Measurements from ENCODE around the gene HBP1.

DNA sequence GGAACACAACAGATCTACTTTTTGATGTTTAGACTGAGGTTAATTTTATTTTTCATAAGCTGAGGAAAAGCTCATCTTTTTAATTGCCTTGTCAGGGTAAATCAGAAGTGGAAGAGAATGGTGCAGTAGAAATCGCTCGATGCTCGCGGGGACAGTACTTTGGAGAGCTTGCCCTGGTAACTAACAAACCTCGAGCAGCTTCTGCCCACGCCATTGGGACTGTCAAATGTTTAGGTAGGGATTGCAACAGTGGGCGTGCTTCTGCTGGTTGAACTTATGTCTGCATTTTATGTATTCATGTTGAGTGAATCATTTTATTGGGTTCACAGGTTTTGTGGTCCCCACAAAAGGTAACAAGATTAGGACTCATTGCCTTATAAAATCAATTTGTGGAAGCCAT is 11.7 kb upstream of the HBP1 start:
- TF ChIP-seq MYBL2 (CRISPR knock-in tag; IDR thresholded peaks at IDR 0.05) = no peak
- TF ChIP-seq TEAD4 (CRISPR knock-in tag; IDR thresholded peaks at IDR 0.05) = no peak
- TF ChIP-seq TP53 (CRISPR knock-in tag; IDR thresholded peaks at IDR 0.05) = no peak
- TF ChIP-seq, protein P1, sequence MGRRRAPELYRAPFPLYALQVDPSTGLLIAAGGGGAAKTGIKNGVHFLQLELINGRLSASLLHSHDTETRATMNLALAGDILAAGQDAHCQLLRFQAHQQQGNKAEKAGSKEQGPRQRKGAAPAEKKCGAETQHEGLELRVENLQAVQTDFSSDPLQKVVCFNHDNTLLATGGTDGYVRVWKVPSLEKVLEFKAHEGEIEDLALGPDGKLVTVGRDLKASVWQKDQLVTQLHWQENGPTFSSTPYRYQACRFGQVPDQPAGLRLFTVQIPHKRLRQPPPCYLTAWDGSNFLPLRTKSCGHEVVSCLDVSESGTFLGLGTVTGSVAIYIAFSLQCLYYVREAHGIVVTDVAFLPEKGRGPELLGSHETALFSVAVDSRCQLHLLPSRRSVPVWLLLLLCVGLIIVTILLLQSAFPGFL (CRISPR knock-in tag; IDR thresholded peaks at IDR 0.05; ENCODE audit: borderline replicate concordance) = no peak
- TF ChIP-seq, protein P2, sequence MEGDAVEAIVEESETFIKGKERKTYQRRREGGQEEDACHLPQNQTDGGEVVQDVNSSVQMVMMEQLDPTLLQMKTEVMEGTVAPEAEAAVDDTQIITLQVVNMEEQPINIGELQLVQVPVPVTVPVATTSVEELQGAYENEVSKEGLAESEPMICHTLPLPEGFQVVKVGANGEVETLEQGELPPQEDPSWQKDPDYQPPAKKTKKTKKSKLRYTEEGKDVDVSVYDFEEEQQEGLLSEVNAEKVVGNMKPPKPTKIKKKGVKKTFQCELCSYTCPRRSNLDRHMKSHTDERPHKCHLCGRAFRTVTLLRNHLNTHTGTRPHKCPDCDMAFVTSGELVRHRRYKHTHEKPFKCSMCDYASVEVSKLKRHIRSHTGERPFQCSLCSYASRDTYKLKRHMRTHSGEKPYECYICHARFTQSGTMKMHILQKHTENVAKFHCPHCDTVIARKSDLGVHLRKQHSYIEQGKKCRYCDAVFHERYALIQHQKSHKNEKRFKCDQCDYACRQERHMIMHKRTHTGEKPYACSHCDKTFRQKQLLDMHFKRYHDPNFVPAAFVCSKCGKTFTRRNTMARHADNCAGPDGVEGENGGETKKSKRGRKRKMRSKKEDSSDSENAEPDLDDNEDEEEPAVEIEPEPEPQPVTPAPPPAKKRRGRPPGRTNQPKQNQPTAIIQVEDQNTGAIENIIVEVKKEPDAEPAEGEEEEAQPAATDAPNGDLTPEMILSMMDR (IDR thresholded peaks at IDR 0.05) = no peak
- TF ChIP-seq TCF7 (CRISPR knock-in tag; IDR thresholded peaks at IDR 0.05; ENCODE audit: low read depth) = no peak
- TF ChIP-seq ZNF121 (CRISPR knock-in tag; IDR thresholded peaks at IDR 0.05) = no peak
